ENCODE data around the gene CLIP4. TPM values are rescaled to one million over a fixed set of nuclear protein-coding genes. Genes with fewer than 3 reads are reported as not detected.

CLIP4 gene
- total RNA-seq, 4 donors from 2014 or later: 45.4 to 84.0 (median 61.3) TPM

DNA sequence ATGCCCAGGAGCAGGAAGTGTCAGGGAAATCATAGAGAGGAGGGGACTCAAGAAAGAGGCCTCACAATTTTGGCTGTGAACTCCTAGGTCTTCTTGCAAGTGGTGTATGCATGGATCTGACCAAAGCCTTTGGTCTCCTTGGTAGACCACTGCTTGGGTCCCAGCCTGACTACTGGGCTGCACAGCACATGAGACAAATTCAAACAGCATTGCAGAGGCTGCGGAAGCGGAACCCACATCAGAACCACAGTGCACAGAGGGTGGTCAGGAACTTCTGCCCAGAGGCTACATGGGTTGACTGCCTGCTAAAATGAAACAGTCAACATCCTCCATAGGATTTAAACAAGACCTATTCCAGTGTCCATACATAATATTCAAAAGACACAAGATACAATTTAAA, 39.4 kb downstream of the CLIP4 start:
- TF ChIP-seq, protein P1, sequence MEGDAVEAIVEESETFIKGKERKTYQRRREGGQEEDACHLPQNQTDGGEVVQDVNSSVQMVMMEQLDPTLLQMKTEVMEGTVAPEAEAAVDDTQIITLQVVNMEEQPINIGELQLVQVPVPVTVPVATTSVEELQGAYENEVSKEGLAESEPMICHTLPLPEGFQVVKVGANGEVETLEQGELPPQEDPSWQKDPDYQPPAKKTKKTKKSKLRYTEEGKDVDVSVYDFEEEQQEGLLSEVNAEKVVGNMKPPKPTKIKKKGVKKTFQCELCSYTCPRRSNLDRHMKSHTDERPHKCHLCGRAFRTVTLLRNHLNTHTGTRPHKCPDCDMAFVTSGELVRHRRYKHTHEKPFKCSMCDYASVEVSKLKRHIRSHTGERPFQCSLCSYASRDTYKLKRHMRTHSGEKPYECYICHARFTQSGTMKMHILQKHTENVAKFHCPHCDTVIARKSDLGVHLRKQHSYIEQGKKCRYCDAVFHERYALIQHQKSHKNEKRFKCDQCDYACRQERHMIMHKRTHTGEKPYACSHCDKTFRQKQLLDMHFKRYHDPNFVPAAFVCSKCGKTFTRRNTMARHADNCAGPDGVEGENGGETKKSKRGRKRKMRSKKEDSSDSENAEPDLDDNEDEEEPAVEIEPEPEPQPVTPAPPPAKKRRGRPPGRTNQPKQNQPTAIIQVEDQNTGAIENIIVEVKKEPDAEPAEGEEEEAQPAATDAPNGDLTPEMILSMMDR (IDR thresholded peaks at IDR 0.05): no peak
- no peak for ATAC-seq (ENCODE audit: low FRiP score)
- no peak for DNase-seq (ENCODE audit: low spot score)

DNA sequence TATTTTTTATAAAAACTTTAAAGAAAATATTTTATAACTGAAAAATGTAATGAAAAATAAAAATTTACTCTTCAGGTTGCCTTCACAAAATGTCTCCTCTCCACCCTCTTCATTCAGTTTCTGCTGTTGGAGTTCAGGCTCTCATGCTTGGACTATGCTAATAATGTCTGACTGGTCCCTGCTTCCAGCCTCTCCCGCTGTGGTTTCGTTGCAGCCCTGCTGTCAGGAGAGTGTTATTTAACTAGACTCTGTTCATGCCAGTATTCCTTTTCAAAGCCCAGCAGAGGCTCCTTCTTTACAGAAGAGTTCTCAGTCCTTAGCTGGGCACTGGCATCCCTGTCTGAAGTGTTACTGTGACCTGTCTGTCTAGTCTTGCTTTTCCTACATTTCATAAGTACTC, 40.4 kb downstream of the CLIP4 start:
- DNase-seq (ENCODE audit: low spot score) (no peak), ATAC-seq (ENCODE audit: low FRiP score) (no peak)
- TF ChIP-seq, protein P1 (IDR thresholded peaks at IDR 0.05): no peak

DNA sequence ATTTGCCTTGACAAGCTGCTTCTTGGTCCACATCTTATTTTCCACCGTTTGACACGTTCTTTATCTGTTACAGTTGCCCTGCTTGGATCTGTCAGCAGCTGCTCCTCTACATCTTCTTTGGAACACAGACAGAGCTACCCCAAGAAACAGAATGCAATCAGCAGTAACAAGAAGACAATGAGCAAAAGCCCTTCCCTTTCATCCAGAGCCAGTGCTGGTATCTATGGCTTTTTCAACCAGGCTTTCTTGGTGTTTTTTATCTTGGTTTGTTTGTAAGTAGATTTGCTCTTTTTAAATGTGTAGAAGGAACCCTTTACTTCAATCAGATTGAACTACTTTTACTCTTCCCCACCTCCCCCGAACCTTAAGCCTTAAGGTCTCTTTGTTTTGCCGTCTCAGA, 41.9 kb downstream of the CLIP4 start:
- TF ChIP-seq, protein P1 (IDR thresholded peaks at IDR 0.05): no peak
- ATAC-seq (ENCODE audit: low FRiP score): no peak
- DNase-seq (ENCODE audit: low spot score): no peak

DNA sequence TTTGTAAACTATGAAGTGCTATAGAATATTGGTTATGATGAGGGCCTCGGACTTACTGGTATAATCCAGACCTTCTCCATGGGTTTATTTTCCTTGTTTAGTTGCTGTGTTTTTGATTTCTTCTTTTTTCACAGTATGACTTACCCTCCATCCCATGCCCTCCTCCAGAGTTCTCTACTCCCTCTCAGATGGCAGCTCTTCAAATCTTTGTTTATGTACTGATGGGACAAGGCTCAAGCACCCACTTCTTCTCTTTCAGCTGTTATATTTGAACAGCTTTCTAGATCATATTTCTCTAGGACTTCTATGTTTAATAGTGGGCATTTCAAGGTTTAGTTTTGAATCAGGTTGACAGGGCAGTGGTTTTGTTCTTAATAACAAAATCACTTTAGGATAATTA, 43.9 kb downstream of the CLIP4 start:
- ATAC-seq (ENCODE audit: low FRiP score) (no peak), DNase-seq (ENCODE audit: low spot score) (no peak)
- TF ChIP-seq, protein P1 (IDR thresholded peaks at IDR 0.05): no peak

DNA sequence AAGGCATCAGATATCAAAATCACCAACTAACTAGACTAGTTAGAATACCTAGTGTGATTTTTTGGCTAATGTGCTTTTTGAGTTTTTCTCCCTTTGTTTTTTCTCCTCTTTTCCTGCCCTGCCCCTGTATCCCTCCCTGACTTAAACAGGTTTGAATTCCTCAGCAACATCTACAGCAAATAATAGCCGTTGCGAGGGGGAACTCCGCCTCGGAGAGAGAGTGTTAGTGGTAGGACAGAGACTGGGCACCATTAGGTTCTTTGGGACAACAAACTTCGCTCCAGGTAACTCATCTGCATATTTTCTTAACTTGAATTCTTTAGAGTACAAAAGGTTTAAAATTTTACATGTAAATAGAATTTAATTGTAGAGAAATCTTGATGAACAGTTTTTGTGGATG, 45.0 kb downstream of the CLIP4 start:
- DNase-seq (ENCODE audit: low spot score): no peak

DNA sequence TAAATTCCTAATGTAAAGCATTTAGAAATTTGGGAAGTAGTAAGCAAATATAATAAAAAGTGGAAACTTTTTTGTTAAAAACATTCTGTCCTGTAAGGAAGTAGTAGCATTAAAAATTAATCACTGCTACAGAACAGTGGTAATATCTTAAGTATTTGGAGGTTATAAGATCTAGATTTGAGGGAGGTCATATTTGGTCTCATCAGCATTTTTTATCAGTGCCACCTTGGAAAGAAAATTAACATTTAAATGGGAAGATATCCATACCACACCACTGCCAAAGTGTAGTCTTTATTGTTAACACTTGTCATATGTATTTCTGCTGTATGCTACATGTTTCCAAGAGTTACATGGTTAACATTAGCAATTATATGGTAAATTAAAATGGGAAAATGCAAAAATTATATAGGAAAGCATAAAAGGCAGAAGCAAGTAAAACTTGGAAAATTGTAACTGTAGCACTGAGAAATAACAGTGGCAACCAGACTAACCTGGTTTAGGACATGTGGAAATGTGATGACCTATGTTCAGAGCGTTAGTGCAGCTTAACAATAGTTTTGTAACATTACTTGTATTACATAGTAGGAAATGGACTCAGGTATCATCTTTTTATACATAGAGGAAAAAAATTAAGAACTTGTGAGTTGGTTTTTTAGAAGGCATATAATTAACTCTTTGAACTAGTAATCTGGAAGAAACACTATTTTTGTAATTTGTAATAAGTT, 47.2 kb downstream of the CLIP4 start:
- DNase-seq (ENCODE audit: low spot score) (no peak), ATAC-seq (ENCODE audit: low FRiP score) (no peak)
- TF ChIP-seq, protein P1 (IDR thresholded peaks at IDR 0.05): no peak

More for the DNA sequence above, 45.0 kb downstream of the CLIP4 start:
- TF ChIP-seq, protein P1 (IDR thresholded peaks at IDR 0.05): no peak
- ATAC-seq (ENCODE audit: low FRiP score): no peak
